HG03460 (cell line): ENCODE results near the gene ZFP91.
"Not testable (repeated sequence)": the region's sequence is repeated elsewhere in the genome, so short reads cannot be mapped to it uniquely, and the experiment has no call there.

ENCODE experiments used
- ATAC-seq: cut with Tn5 transposase; IDR thresholded peaks from one replicate; pipeline ENCODE4 v1.9.1; 2021; ENCODE audit not compliant: unreplicated experiment

The ZFP91 gene, protein sequence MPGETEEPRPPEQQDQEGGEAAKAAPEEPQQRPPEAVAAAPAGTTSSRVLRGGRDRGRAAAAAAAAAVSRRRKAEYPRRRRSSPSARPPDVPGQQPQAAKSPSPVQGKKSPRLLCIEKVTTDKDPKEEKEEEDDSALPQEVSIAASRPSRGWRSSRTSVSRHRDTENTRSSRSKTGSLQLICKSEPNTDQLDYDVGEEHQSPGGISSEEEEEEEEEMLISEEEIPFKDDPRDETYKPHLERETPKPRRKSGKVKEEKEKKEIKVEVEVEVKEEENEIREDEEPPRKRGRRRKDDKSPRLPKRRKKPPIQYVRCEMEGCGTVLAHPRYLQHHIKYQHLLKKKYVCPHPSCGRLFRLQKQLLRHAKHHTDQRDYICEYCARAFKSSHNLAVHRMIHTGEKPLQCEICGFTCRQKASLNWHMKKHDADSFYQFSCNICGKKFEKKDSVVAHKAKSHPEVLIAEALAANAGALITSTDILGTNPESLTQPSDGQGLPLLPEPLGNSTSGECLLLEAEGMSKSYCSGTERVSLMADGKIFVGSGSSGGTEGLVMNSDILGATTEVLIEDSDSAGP

GRCh38 chr11:58578635-58579191 lies at the start of gene ZFP91:
Gene ZFP91 (plus strand): TSS chr11:58579063. CDS start chr11:58579282, 219 bp downstream.
- ATAC-seq, result peak; percentile 31

GRCh38 chr11:58530236-58530635 lies 48.6 kb upstream of the ZFP91 start:
- no peak for ATAC-seq

GRCh38 chr11:58531865-58532341 lies 47.0 kb upstream of the ZFP91 start:
- no peak for ATAC-seq

DNA sequence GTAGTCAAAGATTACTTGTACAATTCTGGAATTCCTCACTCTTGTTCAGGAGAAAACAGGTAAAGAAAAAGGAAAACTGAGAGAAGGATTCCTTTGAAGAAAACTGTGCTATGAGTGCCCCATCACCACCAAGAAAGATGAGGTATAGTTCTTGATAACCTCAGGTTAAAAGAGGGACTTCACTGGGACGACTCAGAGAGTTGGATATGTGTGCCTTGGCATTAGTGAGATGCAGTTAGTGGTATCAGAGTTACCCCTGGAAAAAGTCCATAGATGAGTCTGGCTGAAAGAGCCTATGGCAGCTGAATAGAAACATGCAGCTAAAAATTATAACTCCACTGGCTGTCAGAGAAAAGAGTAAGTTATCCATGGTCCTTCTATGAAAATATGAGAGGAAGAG lies 32.0 kb upstream of the ZFP91 start:
- no peak for ATAC-seq

GRCh38 chr11:58549644-58550043 lies 29.2 kb upstream of the ZFP91 start:
- no peak for ATAC-seq

- ATAC-seq, result no peak
Measured at GRCh38 chr11:58560842-58561241, 18.0 kb upstream of the ZFP91 start.

GRCh38 chr11:58561394-58562098 lies 17.3 kb upstream of the ZFP91 start:
- no peak for ATAC-seq

- ATAC-seq, result peak; percentile 90
Measured at GRCh38 chr11:58562375-58562800, 16.5 kb upstream of the ZFP91 start.

- no peak for ATAC-seq
Measured at GRCh38 chr11:58564231-58564630, 14.6 kb upstream of the ZFP91 start.

GRCh38 chr11:58567889-58568512 lies 10.9 kb upstream of the ZFP91 start:
- peak; percentile 88 for ATAC-seq

- not testable (repeated sequence) for ATAC-seq
Measured at GRCh38 chr11:58572906-58573305, 6.0 kb upstream of the ZFP91 start.

- ATAC-seq, result peak; percentile 22
Measured at GRCh38 chr11:58573451-58574104, 5.3 kb upstream of the ZFP91 start.

- ATAC-seq, result no peak
Measured at GRCh38 chr11:58574881-58575280, 4.0 kb upstream of the ZFP91 start.

DNA sequence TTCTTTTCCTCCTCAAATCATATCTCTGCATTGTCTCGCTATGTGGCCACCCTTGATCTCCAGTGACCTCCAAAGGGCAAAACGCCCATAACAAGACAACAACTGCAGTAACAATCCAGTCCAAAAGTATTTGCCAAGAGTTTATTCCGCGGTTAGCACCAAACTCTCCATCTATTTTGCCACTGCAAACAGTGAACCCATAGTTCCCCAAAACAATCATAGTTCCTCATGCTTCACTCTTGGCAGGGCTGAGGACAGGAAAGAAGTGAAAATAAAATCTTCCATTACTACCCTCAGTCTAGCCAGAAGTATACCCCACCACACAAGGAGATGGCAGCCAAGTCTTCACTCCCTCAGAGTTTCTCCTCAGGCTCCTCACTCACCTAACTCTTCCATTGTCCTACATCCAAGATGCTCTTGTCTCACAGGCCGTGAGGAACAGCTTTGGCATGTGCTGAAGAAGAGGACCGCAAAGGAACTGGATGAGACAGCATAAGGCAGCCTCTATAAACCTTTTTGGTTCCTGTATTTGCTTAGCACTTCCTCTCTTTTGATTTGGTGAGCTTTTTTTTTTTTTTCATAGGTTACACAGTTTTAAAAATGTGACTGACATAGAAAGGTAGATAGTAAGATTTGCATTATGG lies 3.4 kb upstream of the ZFP91 start, which contains the start of gene LPXN:
LPXN (minus strand) TSS at position 480 of the 644 bp plus-strand sequence; CDS start at position 396, 84 bp downstream.
- ATAC-seq, result no peak

DNA sequence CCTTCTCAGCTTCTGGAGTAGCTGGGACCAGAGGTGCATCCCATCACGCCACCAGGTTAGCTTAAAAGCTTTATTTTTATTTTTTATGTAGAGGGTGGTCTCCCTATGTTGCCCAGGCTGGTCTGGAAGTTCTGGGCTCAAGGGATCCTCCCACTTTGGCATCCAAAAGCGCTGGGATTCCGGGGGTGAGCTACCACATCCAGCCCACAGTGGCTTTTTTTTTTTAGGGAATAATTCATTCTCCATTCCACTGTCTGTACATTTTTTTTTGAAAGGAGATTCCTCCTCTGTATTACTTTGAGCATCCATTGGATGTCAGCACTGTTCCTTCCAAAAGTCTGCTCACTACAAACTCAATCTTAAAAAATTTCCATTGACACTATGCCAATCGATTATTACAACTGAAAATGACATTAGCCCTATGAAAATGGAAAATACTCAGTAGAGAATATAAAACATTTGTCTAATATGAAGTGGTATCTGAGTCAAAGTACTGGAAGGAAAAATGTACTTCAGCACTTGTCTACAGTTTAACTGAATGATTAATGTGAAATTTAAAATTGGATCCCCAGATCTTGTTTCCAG lies 1.9 kb upstream of the ZFP91 start:
- ATAC-seq, result no peak

DNA sequence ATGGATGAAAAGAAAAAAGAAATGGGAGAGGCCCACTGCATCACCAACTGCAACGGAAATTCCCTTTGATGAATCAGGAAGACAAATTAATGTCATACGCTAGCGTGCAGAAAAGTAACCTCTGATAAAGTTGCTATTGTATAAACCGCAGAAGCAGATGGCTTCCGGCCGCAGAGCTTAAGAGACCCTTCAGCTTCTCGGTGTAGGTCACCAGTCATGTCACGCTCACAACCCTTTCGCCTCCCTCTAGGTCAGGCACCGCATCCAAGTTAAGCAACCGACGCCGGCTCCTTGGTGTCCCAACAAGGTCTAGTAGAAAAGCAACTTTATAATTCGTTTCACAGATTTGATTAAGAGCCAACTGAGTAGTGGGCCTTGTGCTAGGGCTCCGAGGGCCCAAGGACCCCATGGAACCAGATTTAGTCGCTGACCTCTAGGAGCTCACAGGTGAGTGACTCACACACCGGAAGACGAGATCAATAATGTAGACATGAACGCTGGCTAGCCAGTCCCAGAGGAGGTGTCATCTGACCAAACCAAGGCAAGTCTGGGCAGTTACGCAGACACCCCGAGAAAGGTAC lies 1.2 kb upstream of the ZFP91 start:
- ATAC-seq, result peak; percentile 42

DNA sequence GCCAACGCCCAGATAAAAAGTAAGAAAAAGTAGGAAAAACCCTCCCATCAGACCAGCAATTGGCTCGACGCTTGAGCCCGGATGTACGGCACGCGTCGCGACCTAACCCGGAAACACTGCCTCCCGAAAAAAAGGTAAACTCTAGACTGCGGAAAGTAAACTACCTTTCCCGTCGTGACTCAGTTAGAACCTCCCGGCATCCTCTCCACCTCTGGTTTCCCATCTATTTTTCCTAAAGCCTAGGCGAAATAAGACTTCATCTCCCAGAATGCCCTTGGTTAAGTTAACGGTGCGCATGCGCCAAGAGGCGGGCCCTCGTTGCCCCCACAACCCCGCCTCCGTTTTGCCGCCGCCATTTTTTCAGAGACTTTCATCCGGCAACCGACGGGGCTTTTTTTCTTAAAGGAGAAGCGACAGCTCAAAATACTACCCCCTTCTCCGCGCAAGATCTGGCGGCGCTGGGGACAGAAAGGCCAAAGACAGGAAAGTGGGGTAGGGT lies 678 bp upstream of the ZFP91 start:
- no peak for ATAC-seq

- peak; percentile 43 for ATAC-seq
Measured at GRCh38 chr11:58579192-58580129, 598 bp downstream of the ZFP91 start.
